ENCODE measurements around the gene IFT80.

GRCh38 chr3:160227419-160227818 is 171.6 kb downstream of the IFT80 start:
- TF ChIP-seq CTCF (IDR thresholded peaks at IDR 0.05 in 2 of 3, conservative IDR thresholded peaks at IDR 0.05 in 1 of 3; ENCODE audit: borderline replicate concordance in 1 of 3, insufficient read depth in 1 of 3, low read depth in 2 of 3, low read length in 2 of 3): no peak
- no peak for TF ChIP-seq CEBPB (IDR thresholded peaks at IDR 0.05; ENCODE audit: low read depth)
- no peak for TF ChIP-seq YY1 (IDR thresholded peaks at IDR 0.05; ENCODE audit: extremely low read depth, insufficient replicate concordance, low read depth, low read length)
- no peak for TF ChIP-seq POLR2A (IDR thresholded peaks at IDR 0.05; ENCODE audit: borderline replicate concordance, extremely low read depth, insufficient read depth, insufficient read length)
- no peak for TF ChIP-seq POLR2AphosphoS5 (IDR thresholded peaks at IDR 0.05; ENCODE audit: low read depth, low read length)

Data from HCT116 (cell line).